ENCODE measurements around the gene C11orf86. TPM values are rescaled to one million over a fixed set of nuclear protein-coding genes. Genes with fewer than 3 reads are reported as not detected.
"Not testable (repeated sequence)": the region's sequence is repeated elsewhere in the genome, so short reads cannot be mapped to it uniquely, and the experiment has no call there.

The C11orf86 gene, protein sequence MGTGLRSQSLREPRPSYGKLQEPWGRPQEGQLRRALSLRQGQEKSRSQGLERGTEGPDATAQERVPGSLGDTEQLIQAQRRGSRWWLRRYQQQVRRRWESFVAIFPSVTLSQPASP
- total RNA-seq (2014; rRNA removed; shearing (Covaris generic)), result not detected in 2 replicates
- polyA plus RNA-seq (2014; cell fraction: nucleus; rRNA removed), result 1.7 and 3.6 TPM in 2 replicates

- DNase-seq (ENCODE audit: extremely low read depth, low read depth), result no peak
Observed at GRCh38 chr11:66974724-66975404, at the start of gene C11orf86. C11orf86 (plus strand) TSS chr11:66975304; CDS start chr11:66975363, 59 bp downstream.

- DNase-seq (ENCODE audit: extremely low read depth, low read depth), result no peak
Observed at GRCh38 chr11:66929753-66930152, 45.4 kb upstream of the C11orf86 start.

GRCh38 chr11:66932543-66932942 lies 42.6 kb upstream of the C11orf86 start:
- no peak for DNase-seq (ENCODE audit: extremely low read depth, low read depth)

- peak; percentile 79 for DNase-seq (ENCODE audit: extremely low read depth, low read depth)
Observed at GRCh38 chr11:66933531-66933930, 41.6 kb upstream of the C11orf86 start.

DNA sequence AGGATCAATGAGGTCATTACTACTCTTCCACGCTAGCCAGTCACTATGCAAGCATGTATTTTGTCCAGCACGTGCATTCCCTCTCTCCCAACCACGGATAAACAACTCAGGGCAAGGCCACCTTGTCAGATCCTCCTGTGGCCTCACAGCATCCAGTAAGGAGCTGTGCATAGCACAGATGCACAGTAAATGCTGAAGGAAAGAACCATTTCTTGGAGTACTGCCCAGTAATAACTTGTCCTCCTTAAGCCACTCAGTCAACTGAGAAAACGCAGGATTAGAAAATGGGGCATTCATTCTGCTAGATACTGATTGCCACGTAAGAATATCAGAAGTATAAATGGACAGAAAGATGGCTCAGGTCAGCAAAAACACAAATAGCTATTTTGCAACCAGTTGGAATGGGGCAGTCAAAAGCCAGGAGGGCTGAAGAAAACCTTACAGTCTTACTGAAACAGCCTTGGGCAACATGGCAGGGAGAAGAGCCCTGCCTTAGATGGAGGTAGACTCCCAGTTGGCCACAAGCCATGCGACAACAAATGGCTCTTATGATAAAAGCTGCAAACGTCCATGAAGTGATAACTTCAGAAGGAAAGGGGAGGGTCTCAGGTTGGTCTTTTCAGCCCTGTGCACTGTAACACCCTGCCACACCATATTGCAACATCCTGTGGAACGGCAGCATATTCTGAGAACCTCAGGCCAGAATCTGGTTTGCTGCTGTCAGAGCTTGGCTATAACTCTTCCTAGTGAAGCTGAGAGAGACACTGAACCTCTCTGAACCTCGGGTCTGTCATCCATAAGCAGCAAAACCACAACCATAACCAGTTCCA lies 39.9 kb upstream of the C11orf86 start:
- no peak for DNase-seq (ENCODE audit: extremely low read depth, low read depth)

DNA sequence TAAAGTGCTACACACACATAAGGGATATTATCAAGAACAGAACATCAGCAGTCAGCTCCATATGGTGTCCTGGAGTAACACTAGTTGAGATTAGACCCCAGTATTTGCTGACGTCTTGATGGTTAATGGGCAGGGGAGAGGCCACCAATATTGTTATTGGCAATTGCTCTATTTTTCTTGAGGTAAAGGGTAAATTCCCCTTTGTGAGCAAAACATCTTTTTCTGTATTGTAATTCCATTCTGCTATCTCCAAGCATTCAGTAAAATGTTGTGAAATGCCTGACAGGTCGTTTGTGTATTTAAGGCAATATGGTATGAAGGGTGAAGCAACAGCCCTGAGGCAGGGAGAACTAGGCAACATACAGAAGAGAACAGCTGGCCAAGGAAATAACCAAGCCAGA lies 38.8 kb upstream of the C11orf86 start:
- peak; percentile 69 for DNase-seq (ENCODE audit: extremely low read depth, low read depth)

GRCh38 chr11:66937193-66937733 lies 37.8 kb upstream of the C11orf86 start:
- DNase-seq (ENCODE audit: extremely low read depth, low read depth), result no peak

GRCh38 chr11:66938582-66939135 lies 36.4 kb upstream of the C11orf86 start:
- DNase-seq (ENCODE audit: extremely low read depth, low read depth), result no peak

- DNase-seq (ENCODE audit: extremely low read depth, low read depth), result peak; percentile 78
Observed at GRCh38 chr11:66950112-66950535, 25.0 kb upstream of the C11orf86 start.

DNA sequence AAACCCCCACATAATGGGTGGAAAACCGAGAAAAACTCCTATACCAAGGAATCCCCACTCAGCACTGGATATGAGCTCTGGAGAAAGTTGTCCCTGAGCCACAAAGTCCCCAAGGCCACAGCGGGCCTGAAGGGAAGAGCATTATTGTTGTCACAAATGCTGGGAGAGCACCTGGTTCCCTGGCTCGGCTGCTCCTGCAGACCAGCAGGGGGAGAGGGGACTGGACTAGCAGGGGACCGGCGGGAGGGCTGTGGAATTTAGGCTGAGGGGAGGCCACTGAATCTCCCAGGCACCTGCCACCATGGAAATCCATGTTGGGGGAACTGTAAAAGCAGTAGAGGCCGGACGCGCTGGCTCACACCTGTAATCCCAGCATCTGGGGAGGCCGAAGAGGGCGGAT lies 24.0 kb upstream of the C11orf86 start:
- no peak for DNase-seq (ENCODE audit: extremely low read depth, low read depth)

DNA sequence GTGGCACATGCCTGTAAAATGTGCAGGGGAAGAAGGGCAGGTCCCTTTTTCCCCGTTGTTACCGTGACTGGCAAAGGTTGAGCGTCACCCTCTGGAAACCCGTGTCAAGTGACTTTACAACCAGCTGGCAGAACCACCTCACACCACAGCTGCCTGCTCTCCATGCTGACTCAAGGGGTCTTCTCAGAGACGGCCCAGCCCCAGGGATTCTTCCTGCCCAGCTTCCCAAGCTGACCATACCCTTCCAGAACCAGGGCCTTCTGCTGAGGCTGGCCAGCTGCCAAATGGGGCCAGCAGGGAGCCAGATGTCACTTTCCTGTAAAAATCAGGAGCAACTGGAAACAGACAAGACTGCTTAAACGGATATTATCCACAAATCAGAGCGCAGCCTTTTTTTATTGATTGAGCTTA lies 23.2 kb upstream of the C11orf86 start:
- DNase-seq (ENCODE audit: extremely low read depth, low read depth), result no peak

DNA sequence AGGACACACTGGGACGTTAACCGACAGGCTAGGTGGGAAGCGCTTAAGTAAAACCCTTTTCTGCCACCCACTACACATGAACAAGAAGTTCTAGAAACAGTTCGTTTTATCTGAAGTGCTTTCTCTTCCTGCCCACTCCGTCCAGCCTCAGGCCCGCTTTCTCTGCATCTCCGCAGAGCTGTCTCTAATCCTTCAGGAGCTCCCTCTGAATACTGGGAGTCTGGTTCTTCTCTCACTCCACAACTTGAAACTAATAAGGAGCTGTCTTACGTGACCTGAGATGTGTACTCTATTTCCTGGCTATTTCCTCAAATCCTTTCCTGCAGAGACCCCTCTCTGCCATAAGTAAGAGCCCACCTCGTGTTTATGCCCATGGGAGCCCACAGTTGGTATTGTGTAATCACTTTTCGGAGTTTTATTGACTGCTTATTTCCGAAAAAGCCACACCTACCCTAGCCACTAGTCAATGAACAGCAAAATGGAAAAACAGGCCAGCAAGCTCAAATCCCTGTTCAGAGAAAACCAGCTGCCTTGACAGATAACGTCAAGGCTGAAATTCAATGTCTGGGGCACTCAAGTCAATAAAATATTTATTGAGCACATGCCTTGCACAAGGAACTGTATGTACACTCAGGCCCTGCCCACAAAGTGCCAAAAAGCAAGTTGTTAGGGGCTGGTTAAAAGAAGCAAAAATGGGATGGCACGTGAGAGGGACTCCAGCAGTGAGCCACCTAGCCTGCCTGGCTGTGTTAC lies 21.8 kb upstream of the C11orf86 start:
- no peak for DNase-seq (ENCODE audit: extremely low read depth, low read depth)

- DNase-seq (ENCODE audit: extremely low read depth, low read depth), result no peak
Observed at GRCh38 chr11:66956689-66957290, 18.3 kb upstream of the C11orf86 start.

DNA sequence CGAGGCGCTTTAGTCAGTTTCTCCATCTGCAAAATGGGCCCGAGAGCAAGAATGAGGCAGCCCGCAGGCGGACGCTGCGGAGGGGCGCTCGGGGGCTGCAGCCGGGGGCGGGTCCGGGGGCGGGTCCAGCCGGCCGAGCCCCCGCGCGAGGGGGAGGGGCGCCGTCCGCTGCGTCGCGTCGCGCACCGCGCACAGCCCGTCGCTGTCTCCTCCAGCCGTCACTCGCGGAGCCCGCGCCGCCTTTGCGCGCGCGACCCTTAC lies 17.2 kb upstream of the C11orf86 start:
- DNase-seq (ENCODE audit: extremely low read depth, low read depth), result no peak

DNA sequence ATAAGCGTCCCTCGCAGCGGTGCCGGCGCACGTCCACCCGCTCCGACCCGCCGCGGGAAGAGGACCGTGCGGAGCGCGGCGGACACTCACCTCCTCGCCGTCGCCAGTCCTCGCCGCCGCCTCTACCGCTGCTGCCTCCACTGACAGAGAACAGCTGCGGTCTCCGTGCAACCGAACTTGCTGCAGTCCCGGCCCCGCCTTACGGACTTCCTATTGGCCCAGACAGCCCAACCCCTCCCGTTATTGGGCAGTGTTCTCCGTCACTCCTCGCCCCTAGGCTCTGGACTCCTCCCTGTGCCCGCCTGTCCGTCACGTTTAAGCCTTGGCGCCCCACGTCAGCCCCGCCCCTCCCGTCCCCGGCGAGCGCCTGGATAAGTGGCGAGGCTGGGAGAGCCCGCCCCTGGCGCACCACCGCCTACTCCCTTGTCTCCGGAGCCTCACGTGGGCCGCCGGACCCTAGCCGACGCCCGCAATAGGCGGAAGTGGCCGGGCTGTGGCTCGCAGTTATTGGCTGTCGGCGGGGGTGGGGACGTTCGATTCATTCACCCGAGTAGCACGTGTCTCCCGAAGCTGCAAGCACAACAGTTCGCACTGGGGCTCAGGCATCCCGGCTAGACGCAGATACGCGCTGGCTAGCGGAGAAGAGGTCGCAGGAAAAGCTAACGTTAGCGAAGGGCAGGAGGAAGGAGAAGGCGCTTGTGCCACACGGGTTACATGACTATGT lies 16.7 kb upstream of the C11orf86 start, which contains the start of gene PC:
Gene PC, minus strand, starts transcription at position 152 of the 724 bp plus-strand sequence. CDS start 86,224 bp downstream, outside the sequence.
- DNase-seq (ENCODE audit: extremely low read depth, low read depth), result peak; percentile 97

DNA sequence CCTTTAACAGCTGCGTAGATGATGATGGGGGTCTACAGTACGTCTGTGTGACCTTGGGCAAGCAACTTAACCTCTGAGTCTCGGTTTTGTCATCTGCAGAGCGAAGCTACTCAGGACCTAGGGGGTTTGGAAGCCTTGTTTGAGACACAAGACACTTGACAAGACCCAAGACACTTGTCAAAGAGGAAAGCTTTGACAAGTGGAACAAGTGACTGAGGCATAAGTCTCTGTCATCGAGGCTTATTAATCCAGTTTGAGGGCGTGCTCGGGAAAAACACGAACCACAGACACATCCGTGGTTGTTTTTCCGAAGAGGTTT lies 16.2 kb upstream of the C11orf86 start:
- DNase-seq (ENCODE audit: extremely low read depth, low read depth), result no peak

GRCh38 chr11:66961691-66962213 lies 13.4 kb upstream of the C11orf86 start:
- not testable (repeated sequence) for DNase-seq (ENCODE audit: extremely low read depth, low read depth)

GRCh38 chr11:66962247-66962646 lies 12.9 kb upstream of the C11orf86 start:
- no peak for DNase-seq (ENCODE audit: extremely low read depth, low read depth)

- DNase-seq (ENCODE audit: extremely low read depth, low read depth), result no peak
Observed at GRCh38 chr11:66962801-66963200, 12.3 kb upstream of the C11orf86 start.
